Measurements from ENCODE around the gene RDX. TPM values are rescaled to one million over a fixed set of nuclear protein-coding genes. Genes with fewer than 3 reads are reported as not detected.

Gene RDX
- total and polyA plus RNA-seq, 2 of the 4 experiments (the other 2 are of a cell fraction), result 61.1 to 72.4 TPM

GRCh38 chr11:110289472-110289871 is 6.9 kb downstream of the RDX start:
- Histone ChIP-seq H2AK5ac (ENCODE audit: low read depth, low read length) (no peak overlapping the region), H3K4me1 (ENCODE audit: control insufficient read depth, insufficient read depth, low read length) (peaks cover 5% of the 10 kb centered on the region), H3K79me1 (ENCODE audit: low read depth in 1 of 2, low read length in 2 of 2) (peaks cover 7 to 58% of the 10 kb centered on the region in 2 experiments; a peak in 3 of 4 replicates), H3K18ac (ENCODE audit: low read depth, low read length) (no peak overlapping the region), H3K14ac (replicated peaks; ENCODE audit: low read depth, low read length) (no peak overlapping the region), H4K91ac (ENCODE audit: insufficient read depth, low read depth, low read length) (no peak overlapping the region), H3K4me3 (ENCODE audit: insufficient read depth, low read depth, low read length) (no peak overlapping the region), H3K56ac (ENCODE audit: extremely low read depth, insufficient read depth, low read length) (no peak overlapping the region), H2AFZ (replicated peaks; ENCODE audit: low read length, poor library complexity) (no peak overlapping the region), H4K8ac (ENCODE audit: low read depth in 2 of 2, low read length in 2 of 2) (no peak overlapping the region), H2AK9ac (replicated peaks; ENCODE audit: low read depth, low read length, poor library complexity) (no peak overlapping the region), H4K5ac (ENCODE audit: low read depth, low read length) (no peak overlapping the region), H3K23ac (ENCODE audit: low read depth, low read length) (no peak overlapping the region), H2BK15ac (ENCODE audit: low read depth, low read length) (no peak overlapping the region), H3K9me1 (ENCODE audit: insufficient read depth, low read length) (peaks cover 8% of the 10 kb centered on the region), H3K36me3 (ENCODE audit: control insufficient read depth, insufficient read depth, low read length) (no peaks in the 10 kb centered on the region), H3K27ac (ENCODE audit: insufficient read depth, low read length) (no peak overlapping the region), H3K9ac (ENCODE audit: low read depth, low read length) (no peak overlapping the region), H4K20me1 (ENCODE audit: insufficient read depth, low read length) (peaks cover 66% of the 10 kb centered on the region), H3K9me3 (ENCODE audit: control insufficient read depth, insufficient read depth, low read length) (no peaks in the 10 kb centered on the region), H3K4me2 (ENCODE audit: low read depth, low read length) (no peak overlapping the region), H3K27me3 (ENCODE audit: control insufficient read depth, insufficient read depth, low read length) (no peaks in the 10 kb centered on the region), H2BK20ac (ENCODE audit: low read depth, low read length) (no peak overlapping the region), H2BK120ac (ENCODE audit: low read depth, low read length) (no peak overlapping the region), H3K4ac (ENCODE audit: low read depth, low read length) (no peak overlapping the region), H2BK5ac (ENCODE audit: low read depth, low read length, poor library complexity, severe bottlenecking) (no peak overlapping the region)
- ChIA-PET CTCF (interaction anchor here (0.7 kb wide), 1 partner anchor 12 kb away, joined by 4 read pairs; no protein-coding TSS in a partner anchor), POLR2A (ENCODE audit: unreplicated experiment) (no interaction called here)
- no peak for TF ChIP-seq RCOR1 (IDR thresholded peaks at IDR 0.05; ENCODE audit: insufficient replicate concordance, low read length)
- TF ChIP-seq CHD1 (IDR thresholded peaks at IDR 0.05; ENCODE audit: low read depth, low read length), result no peak
- TF ChIP-seq CEBPB (IDR thresholded peaks at IDR 0.05; ENCODE audit: low read depth, low read length), result no peak
- TF ChIP-seq ELK1 (IDR thresholded peaks at IDR 0.05; ENCODE audit: borderline replicate concordance, low read depth, low read length), result no peak
- no peak for TF ChIP-seq MXI1 (IDR thresholded peaks at IDR 0.05; ENCODE audit: borderline replicate concordance, low read depth, low read length)
- no peak for TF ChIP-seq MAFK (IDR thresholded peaks at IDR 0.05; ENCODE audit: low read depth, low read length)
- no peak for TF ChIP-seq RAD21 (IDR thresholded peaks at IDR 0.05; ENCODE audit: low read length)
- no peak for TF ChIP-seq SMC3 (IDR thresholded peaks at IDR 0.05; ENCODE audit: low read depth, low read length)
- no peak for TF ChIP-seq BHLHE40 (IDR thresholded peaks at IDR 0.05; ENCODE audit: low read depth, low read length)
- no peak for TF ChIP-seq POLR2A (IDR thresholded peaks at IDR 0.05; ENCODE audit: low read depth, low read length)
- TF ChIP-seq RFX5 (IDR thresholded peaks at IDR 0.05; ENCODE audit: low read depth, low read length), result no peak
- no peak for TF ChIP-seq USF2 (IDR thresholded peaks at IDR 0.05; ENCODE audit: low read depth, low read length)
- TF ChIP-seq NFE2L2 (IDR thresholded peaks at IDR 0.05; ENCODE audit: low read depth, low read length), result no peak
- no peak for DNase-seq
- in situ Hi-C loops (cut with MboI; ENCODE audit: low sequenced_read_pairs) (no loop called here), dilution Hi-C loops (cut with HindIII; ENCODE audit: low sequenced_read_pairs, unreplicated experiment) (no loop called here), intact Hi-C loops (cut with micrococcal nuclease) (no loop called here)
- BruUV-seq (replicated peaks), result no TSS peak
- no peak for ATAC-seq (ENCODE audit: low read depth)
- no CpG with 5 or more reads among the region's 10 CpGs for WGBS, 2 experiments (ENCODE audit: extremely low coverage in 2 of 2, insufficient read length in 1 of 2)
